GM18909 (cell line): ENCODE results near the gene CCR5.

ENCODE experiments used
- ATAC-seq: cut with Tn5 transposase; IDR thresholded peaks from one replicate; pipeline ENCODE4 v1.9.1; 2021; ENCODE audit warnings: mild to moderate bottlenecking; ENCODE audit not compliant: unreplicated experiment, poor library complexity

Gene CCR5

GRCh38 chr3:46405301-46406019 lies 34.7 kb downstream of the CCR5 start:
- ATAC-seq: no peak

DNA sequence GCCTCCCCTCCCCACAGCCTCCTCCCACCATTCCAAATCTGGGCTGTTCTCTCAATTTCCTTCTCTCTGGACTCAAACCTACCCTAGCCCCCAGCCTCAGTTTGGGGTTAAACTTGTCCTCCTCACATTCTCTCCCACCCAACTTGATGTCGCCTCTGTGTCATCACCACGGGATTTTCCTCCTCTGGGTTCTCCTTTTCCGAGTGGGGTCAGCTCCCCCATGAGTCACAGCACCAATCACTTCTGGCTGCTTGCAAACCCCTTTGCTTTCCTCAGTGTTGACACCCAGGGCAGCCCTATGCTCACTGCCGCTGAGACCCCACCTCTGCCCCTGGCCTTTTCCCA lies 35.7 kb downstream of the CCR5 start:
- ATAC-seq: no peak

DNA sequence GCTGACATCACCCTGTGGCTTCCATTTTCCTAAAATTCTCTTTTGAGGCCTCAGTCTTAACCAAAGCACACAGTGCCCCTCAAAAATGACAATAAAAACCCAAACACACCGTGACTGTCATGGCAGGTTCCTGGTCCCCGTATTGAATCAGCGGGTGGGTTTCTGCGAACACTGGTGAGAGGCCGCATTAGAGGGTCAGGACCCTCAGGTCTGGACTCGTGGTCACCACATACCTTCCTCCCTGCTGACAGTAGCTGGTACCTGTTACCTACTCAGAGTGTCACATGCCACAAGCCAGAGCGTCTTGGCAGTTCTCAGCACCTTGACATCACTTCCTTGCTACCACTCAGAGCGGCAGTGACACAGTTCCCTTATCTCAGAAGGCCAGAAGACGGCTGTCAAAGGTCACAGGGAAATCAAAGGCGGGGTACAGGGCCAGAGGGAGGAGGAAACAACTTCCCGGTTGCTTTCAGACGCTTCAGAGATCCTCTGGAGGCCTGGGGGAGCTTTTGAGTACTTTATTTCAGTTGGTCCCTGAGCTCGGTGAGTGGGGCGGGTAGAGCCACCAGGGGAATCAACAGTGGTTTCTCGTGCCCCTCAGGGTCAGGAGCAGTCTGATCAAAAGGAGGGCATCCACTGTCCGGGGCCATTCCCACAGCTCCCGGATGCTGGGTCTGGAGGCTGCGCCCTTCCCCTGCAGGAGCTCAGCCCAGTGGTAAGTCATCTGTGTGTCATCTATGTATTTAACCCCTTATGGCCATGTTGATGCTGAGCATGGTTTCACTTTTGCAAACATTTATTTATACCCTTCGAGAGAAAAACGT lies 36.3 kb downstream of the CCR5 start, which contains the start of the genes CCR5AS and CCRL2:
Gene CCR5AS (minus strand): TSS at position 279 of the 824 bp plus-strand sequence.
Gene CCRL2 (plus strand): TSS at position 472 of the 824 bp plus-strand sequence. CDS start 821 bp downstream, outside the sequence.
- ATAC-seq: no peak

DNA sequence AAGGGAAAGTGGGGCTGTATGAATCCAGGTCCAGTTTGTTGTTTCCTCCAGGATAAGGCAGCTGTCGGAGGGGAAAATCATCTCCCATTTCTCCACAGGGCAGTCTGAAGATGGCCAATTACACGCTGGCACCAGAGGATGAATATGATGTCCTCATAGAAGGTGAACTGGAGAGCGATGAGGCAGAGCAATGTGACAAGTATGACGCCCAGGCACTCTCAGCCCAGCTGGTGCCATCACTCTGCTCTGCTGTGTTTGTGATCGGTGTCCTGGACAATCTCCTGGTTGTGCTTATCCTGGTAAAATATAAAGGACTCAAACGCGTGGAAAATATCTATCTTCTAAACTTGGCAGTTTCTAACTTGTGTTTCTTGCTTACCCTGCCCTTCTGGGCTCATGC lies 37.2 kb downstream of the CCR5 start:
- ATAC-seq: no peak

DNA sequence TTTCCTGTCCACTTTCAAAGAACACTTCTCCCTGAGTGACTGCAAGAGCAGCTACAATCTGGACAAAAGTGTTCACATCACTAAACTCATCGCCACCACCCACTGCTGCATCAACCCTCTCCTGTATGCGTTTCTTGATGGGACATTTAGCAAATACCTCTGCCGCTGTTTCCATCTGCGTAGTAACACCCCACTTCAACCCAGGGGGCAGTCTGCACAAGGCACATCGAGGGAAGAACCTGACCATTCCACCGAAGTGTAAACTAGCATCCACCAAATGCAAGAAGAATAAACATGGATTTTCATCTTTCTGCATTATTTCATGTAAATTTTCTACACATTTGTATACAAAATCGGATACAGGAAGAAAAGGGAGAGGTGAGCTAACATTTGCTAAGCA lies 38.1 kb downstream of the CCR5 start:
- ATAC-seq: no peak

- no peak for ATAC-seq
These were observed 39.2 kb downstream of the CCR5 start for GRCh38 chr3:46409739-46410489.

DNA sequence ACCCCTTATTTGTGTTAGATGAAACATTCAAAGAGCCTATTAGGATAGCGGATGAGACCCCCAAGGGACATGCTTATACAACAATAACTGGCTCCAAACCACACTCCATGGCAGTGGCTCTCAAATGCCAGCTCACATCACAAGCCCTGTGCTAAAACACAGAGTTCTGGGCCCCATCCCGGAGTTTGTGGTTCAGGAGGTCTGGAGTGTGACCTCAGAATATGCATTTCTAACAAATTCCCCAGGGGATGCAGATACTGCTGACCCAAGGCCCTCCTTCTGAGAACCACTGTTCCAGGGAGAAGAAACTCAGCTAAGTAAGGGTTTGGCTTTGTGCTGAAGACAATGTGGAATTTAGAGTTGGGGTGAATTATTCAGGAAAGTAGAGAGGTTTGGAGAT lies 39.9 kb downstream of the CCR5 start:
- no peak for ATAC-seq

DNA sequence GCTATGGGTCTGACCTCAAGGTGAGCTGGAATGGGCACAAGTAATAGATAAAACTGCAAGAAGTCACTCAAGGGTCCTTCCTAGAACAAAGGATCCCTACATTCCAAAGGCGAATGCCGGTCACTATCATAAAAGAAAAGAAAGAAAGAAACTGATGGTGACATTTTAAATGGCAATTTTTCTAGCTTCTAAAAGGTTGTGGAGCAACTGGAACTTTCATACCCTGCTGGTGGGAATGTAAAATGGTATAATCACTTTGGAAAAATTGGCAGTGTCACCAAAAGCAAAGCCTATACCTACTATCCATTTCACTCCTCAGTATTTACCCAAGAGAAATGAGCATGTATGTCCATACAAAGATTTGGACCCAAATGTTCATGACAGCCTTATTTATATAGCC lies 40.5 kb downstream of the CCR5 start:
- ATAC-seq: no peak

DNA sequence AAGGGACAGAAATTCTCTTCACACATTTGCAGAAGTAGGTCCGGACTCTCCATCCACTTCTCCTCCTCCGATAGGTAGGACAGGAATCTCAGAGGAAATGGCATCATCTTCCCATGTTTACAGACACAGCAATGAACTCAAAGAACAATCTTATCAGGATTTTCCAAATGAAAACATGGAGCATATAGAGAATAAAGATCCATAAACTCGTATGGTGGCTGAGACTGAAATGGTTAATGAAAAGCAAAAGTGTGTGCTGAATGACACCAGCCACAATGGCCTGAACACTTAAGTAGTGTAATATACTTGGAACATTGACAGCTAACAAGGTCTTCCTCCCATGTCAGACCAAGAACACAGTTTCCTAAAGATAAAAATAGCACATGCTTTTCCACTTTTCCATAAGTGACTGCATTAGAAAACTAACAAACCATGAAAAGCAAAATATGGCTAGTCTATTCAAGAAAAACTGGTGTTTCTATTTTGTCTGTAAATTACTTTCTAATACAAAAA lies 42.1 kb downstream of the CCR5 start:
- ATAC-seq: no peak

DNA sequence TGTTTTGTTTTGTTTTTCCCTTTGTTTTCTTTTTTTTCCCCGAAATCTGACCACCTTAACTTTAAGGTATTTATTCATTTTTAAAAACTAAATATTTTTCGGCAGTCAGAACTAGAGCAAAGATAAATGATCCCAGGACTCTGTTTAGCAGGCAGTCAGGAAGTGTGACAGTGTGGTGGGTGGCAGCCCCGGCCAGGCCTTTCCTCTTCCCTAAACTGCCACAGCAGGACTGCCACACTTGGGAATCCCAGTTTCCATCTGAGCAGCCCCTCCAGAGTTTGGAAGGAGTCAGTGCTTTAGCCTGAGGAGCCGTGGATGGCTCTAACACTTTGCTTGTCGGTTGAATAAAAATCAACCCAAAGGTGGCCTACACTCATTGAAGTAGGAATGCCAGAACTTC lies 43.2 kb downstream of the CCR5 start:
- no peak for ATAC-seq

- no peak for ATAC-seq
These were observed 44.0 kb downstream of the CCR5 start for GRCh38 chr3:46414739-46415138.

DNA sequence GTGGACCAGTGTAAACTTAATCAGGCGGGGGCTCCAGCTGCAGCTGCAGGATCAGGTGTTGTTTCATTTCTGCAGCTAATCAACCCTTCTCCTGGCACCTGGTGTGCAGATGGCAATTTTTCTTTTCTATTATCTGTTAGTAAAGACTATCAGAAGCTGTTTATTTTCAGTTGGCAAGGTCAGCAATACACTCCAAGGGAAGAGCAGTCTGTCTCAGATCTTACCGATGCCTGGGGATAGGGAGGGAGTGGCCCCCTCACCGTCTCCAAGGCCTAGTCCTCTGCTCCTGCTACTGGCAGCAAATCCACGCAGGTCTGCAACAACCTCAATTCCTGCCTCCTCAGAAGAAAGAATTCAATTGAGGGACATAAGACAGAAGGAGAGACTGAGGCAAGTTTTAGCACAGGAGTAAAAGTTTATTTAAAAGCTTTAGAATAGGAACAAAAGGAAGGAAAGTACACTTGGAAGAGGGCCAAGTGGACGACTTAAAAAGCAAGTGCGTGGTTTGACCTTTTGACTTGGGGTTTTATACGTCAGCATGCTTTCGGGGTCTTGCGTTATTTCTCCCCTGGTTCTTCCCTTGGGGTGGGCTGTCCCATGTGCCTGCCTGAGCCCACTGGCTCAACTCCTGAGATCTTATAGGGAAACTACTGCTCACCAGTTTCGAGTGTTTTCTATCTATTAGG lies 45.5 kb downstream of the CCR5 start:
- no peak for ATAC-seq

GRCh38 chr3:46416811-46417510 lies 46.2 kb downstream of the CCR5 start:
- ATAC-seq: no peak

DNA sequence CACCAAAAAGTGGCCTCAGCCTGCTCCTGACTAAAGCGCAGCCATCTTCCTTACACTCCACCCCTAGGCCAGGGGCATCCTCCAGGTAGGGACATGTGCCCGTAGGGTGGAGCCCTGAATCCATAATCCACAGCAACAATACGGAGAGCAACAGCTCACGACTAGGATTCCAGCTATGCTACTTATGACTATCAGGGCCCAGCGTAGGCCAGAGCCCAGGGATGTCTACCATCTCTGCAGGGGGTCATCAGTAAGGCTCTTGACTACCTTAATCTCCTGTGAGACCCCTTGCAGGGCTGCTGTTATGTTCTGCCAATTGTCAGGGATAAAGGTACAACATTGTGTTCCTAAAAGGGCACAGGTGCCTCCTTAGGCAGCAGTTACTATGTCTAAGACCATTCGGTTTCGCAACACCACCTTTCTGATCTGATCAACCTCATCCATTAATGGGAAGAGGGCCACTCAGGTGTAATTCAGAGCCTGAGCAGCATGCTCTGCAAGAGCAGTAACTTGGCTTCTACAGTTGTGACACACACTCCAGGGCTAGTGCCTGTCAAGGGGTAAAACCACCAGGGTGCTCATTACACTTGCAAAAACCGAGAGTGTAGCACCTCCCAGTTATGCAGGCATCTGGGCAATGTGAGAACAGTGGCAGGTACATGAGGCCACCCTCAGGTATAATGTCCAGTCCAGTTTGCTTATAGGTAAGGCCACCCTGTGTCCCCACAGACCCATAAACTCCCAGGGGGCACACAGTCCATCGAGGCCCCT lies 47.3 kb downstream of the CCR5 start:
- no peak for ATAC-seq

DNA sequence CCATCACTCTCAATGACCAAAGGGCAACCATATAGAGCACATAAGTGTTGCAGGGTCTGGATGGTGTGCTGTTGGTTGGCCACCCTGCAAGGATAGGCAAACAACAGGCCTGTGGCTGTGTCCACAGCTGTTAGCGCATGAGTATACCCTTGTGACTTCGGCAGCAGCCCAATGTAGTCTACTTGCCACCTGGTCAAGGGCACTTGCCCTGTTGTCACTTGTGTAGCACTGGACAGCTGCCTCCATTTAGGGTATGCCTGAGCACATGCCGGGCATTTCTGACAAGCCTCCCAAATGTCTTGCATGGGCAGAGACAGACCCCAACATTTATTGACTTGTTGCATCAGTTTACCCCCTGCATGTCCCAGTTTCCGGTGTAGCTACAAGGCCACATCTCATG lies 49.1 kb downstream of the CCR5 start:
- ATAC-seq: no peak

DNA sequence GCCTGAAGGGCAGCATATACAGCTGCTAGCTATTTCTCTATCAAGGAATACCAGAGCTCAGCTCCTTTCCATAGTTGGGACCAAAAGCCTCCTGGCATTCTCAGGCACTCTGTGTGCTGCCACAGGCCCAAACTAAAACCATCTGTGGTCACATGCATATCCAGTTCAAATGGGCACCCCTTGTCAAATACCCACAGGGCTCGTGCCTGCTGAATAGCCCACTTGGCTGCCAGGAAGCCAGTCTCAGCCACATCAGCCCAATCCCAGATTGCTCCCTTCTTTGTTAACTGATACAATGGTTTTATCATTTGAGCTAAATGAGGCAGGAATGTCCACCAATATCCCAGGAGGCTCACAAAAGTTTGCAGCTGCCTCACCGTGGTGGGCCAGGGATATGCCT lies 50.2 kb downstream of the CCR5 start:
- ATAC-seq: no peak

DNA sequence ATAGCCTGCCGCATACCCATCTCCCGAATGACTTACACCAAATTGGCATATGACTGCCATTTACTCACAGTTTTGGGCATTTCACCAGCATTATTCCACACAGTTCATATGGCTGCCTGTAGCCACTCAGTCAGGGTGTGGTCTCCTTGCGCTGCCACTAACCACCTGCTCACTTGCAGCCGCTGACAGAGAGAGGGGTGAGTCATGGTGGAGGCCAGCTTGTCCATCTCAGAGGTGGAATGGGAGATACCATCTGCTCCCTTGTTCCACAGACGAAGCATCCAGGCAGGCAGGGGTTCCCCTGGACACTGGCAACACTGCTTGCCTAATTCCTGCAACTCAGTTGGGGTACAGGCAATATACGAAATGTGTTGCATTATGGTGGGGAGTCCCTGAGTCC lies 51.9 kb downstream of the CCR5 start:
- ATAC-seq: no peak

GRCh38 chr3:46423588-46423987 lies 52.8 kb downstream of the CCR5 start:
- no peak for ATAC-seq
